ENCODE results near the gene SACM1L.

- TF ChIP-seq MLX (CRISPR knock-in tag; IDR thresholded peaks at IDR 0.05) (no peak), CTCF (IDR thresholded peaks at IDR 0.05) (no peak), SMAD3 (CRISPR knock-in tag; IDR thresholded peaks at IDR 0.05; ENCODE audit: borderline replicate concordance) (no peak), STAT6 (CRISPR knock-in tag; conservative IDR thresholded peaks at IDR 0.05; ENCODE audit: low read depth) (no peak)
These were observed 47.4 kb upstream of the SACM1L start for GRCh38 chr3:45641756-45642155.
